Natural killer cell treated with Interleukin-12 subunit alpha and Interleukin-12 subunit beta and Interleukin-15 and Interleukin-18, amount 100 ng/mL, for 72 hours (primary cell): Measurements from ENCODE around the gene YIPF3. TPM values are rescaled to one million over a fixed set of nuclear protein-coding genes. Genes with fewer than 3 reads are reported as not detected.
A peak's percentile ranks its signal among the peaks of the same experiment; 100 is the strongest.
"Not testable (repeated sequence)": the region's sequence is repeated elsewhere in the genome, so short reads cannot be mapped to it uniquely, and the experiment has no call there.

Experiments
- ATAC-seq, 2 donors: fragments of 150-1000 bp; cut with Tn5 transposase in 1 of 2; sonication (Bioruptor Pico), chemical (Tn5 transposase) in 1 of 2; 2 replicates each; pipeline ENCODE4 v1.10.0; 2021
- DNase-seq: peaks from one replicate; pipeline ENCODE4 v3.0.0; 2022; ENCODE audit warnings: low spot score
- H3K27ac Mint-ChIP-seq, 2 donors: 1 replicate in 1 of 2; 2 replicates in 1 of 2; pipeline ENCODE4 v1.8.0; 2022; ENCODE audit warnings: mixed read lengths in 2 of 2, mild to moderate bottlenecking in 1 of 2, moderate library complexity in 1 of 2
- H3K27me3 Mint-ChIP-seq, 2 donors: 1 replicate in 1 of 2; 2 replicates in 1 of 2; pipeline ENCODE4 v1.8.0; 2022; ENCODE audit warnings: mixed read lengths in 2 of 2
- H3K36me3 Mint-ChIP-seq: one replicate; pipeline ENCODE4 v1.8.0; 2022; ENCODE audit warnings: mixed read lengths
- H3K4me1 Mint-ChIP-seq, 2 donors: 1 replicate in 1 of 2; 2 replicates in 1 of 2; pipeline ENCODE4 v1.8.0; 2022; ENCODE audit warnings: low read depth in 2 of 2, mixed read lengths in 2 of 2, mild to moderate bottlenecking in 1 of 2
- H3K4me3 Mint-ChIP-seq: one replicate; pipeline ENCODE4 v1.8.0; 2022; ENCODE audit warnings: mixed read lengths
- H3K9me3 Mint-ChIP-seq: 2 replicates; pipeline ENCODE4 v1.8.0; 2022; ENCODE audit warnings: mixed read lengths
- total RNA-seq, 2 donors: library from RNA; stranded (reverse); gene quantifications; one replicate each; pipeline ENCODE4 v1.2.3, GENCODE V29; 2022

The YIPF3 gene
- total RNA-seq, 2 donors from 2014 or later, result 53.8 to 69.9 TPM

- Mint-ChIP-seq H3K27ac (no peak overlapping the region), H3K36me3 (no peaks in the 10 kb centered on the region)
These were observed 11.0 kb downstream of the YIPF3 start for GRCh38 chr6:43505718-43506117.

GRCh38 chr6:43504756-43505593 is 11.8 kb downstream of the YIPF3 start:
- H3K27ac Mint-ChIP-seq, result no peak overlapping the region

More at GRCh38 chr6:43505718-43506117, 11.0 kb downstream of the YIPF3 start:
- DNase-seq (no peak), ATAC-seq (no peak)
- no peaks in the 10 kb centered on the region for H3K9me3 Mint-ChIP-seq
- peaks cover 13 to 16% of the 10 kb centered on the region in 2 donors for H3K4me1 Mint-ChIP-seq
- peaks cover 12 to 14% of the 10 kb centered on the region in 2 donors for H3K27me3 Mint-ChIP-seq
- H3K4me3 Mint-ChIP-seq, result no peak overlapping the region

GRCh38 chr6:43503443-43503842 is 13.3 kb downstream of the YIPF3 start:
- no peak overlapping the region for H3K27ac Mint-ChIP-seq
- no peaks in the 10 kb centered on the region for H3K36me3 Mint-ChIP-seq
- H3K4me3 Mint-ChIP-seq, result no peak overlapping the region
- peaks cover under 1 to 5% of the 10 kb centered on the region in 2 donors for H3K27me3 Mint-ChIP-seq
- peaks cover 4 to 8% of the 10 kb centered on the region in 2 donors for H3K4me1 Mint-ChIP-seq
- no peak for DNase-seq
- no peak for ATAC-seq
- no peaks in the 10 kb centered on the region for H3K9me3 Mint-ChIP-seq

More at GRCh38 chr6:43504756-43505593, 11.8 kb downstream of the YIPF3 start:
- H3K9me3 Mint-ChIP-seq, result no peaks in the 10 kb centered on the region
- H3K4me3 Mint-ChIP-seq, result no peak overlapping the region
- H3K4me1 Mint-ChIP-seq, result peaks cover 13 to 15% of the 10 kb centered on the region in 2 donors
- DNase-seq, result no peak
- no peaks in the 10 kb centered on the region for H3K36me3 Mint-ChIP-seq
- ATAC-seq, result no peak
- peaks cover 12 to 14% of the 10 kb centered on the region in 2 donors for H3K27me3 Mint-ChIP-seq

GRCh38 chr6:43502666-43503065 is 14.1 kb downstream of the YIPF3 start:
- no peak overlapping the region for H3K4me3 Mint-ChIP-seq
- H3K27ac Mint-ChIP-seq, result no peak overlapping the region
- peaks cover 3 to 7% of the 10 kb centered on the region in 2 donors for H3K4me1 Mint-ChIP-seq
- no peak for DNase-seq
- no peaks in the 10 kb centered on the region for H3K27me3 Mint-ChIP-seq
- ATAC-seq, result no peak
- H3K36me3 Mint-ChIP-seq, result no peaks in the 10 kb centered on the region
- H3K9me3 Mint-ChIP-seq, result no peaks in the 10 kb centered on the region

- H3K27ac Mint-ChIP-seq, result no peak overlapping the region
- H3K27me3 Mint-ChIP-seq, result no peaks in the 10 kb centered on the region
These were observed 15.8 kb downstream of the YIPF3 start for GRCh38 chr6:43500921-43501320.

GRCh38 chr6:43499028-43499815 is 17.5 kb downstream of the YIPF3 start:
- Mint-ChIP-seq H3K4me1 (peaks cover 10 to 14% of the 10 kb centered on the region in 2 donors), H3K4me3 (no peak overlapping the region), H3K36me3 (no peaks in the 10 kb centered on the region), H3K9me3 (no peaks in the 10 kb centered on the region), H3K27ac (no peak overlapping the region), H3K27me3 (no peaks in the 10 kb centered on the region)
- DNase-seq, result no peak
- no peak for ATAC-seq

More at GRCh38 chr6:43500921-43501320, 15.8 kb downstream of the YIPF3 start:
- Mint-ChIP-seq H3K9me3 (no peaks in the 10 kb centered on the region), H3K36me3 (no peaks in the 10 kb centered on the region), H3K4me3 (no peak overlapping the region), H3K4me1 (peaks cover 0 to 3% of the 10 kb centered on the region in 2 donors)
- DNase-seq, result no peak
- no peak for ATAC-seq

- H3K27me3 Mint-ChIP-seq, H3K27ac Mint-ChIP-seq, H3K4me3 Mint-ChIP-seq, H3K9me3 Mint-ChIP-seq, H3K36me3 Mint-ChIP-seq, ATAC-seq, DNase-seq: not testable (repeated sequence)
- peaks cover 12 to 20% of the 10 kb centered on the region in 2 donors for H3K4me1 Mint-ChIP-seq
These were observed 18.4 kb downstream of the YIPF3 start for GRCh38 chr6:43498291-43498690.

GRCh38 chr6:43497689-43498088 is 19.0 kb downstream of the YIPF3 start:
- no peaks in the 10 kb centered on the region for H3K27me3 Mint-ChIP-seq

GRCh38 chr6:43497129-43497396 is 19.7 kb downstream of the YIPF3 start:
- H3K4me3 Mint-ChIP-seq, result no peak overlapping the region
- H3K36me3 Mint-ChIP-seq, result no peaks in the 10 kb centered on the region
- H3K27me3 Mint-ChIP-seq, result no peaks in the 10 kb centered on the region
- H3K4me1 Mint-ChIP-seq, result peaks cover 22 to 27% of the 10 kb centered on the region in 2 donors
- DNase-seq (no peak), ATAC-seq (no peak)
- peak overlapping the region in 1 of 2 donors; percentile 66 for H3K27ac Mint-ChIP-seq
- no peaks in the 10 kb centered on the region for H3K9me3 Mint-ChIP-seq

More at GRCh38 chr6:43497689-43498088, 19.0 kb downstream of the YIPF3 start:
- DNase-seq (no peak), ATAC-seq (no peak)
- Mint-ChIP-seq H3K4me1 (peaks cover 18 to 23% of the 10 kb centered on the region in 2 donors), H3K36me3 (no peaks in the 10 kb centered on the region), H3K4me3 (no peak overlapping the region), H3K27ac (peak overlapping the region in 1 of 2 donors; percentile 66), H3K9me3 (no peaks in the 10 kb centered on the region)

GRCh38 chr6:43496370-43497128 is 20.2 kb downstream of the YIPF3 start:
- DNase-seq (no peak), ATAC-seq (no peak)
- Mint-ChIP-seq H3K4me1 (peaks cover 22 to 27% of the 10 kb centered on the region in 2 donors), H3K9me3 (no peaks in the 10 kb centered on the region), H3K27me3 (no peaks in the 10 kb centered on the region), H3K27ac (no peak overlapping the region), H3K36me3 (no peaks in the 10 kb centered on the region), H3K4me3 (no peak overlapping the region)

- ATAC-seq, result peak; percentile 39 to 63
- no peaks in the 10 kb centered on the region for H3K36me3 Mint-ChIP-seq
- peak overlapping the region; percentile 66 for H3K4me3 Mint-ChIP-seq
- no peaks in the 10 kb centered on the region for H3K27me3 Mint-ChIP-seq
- H3K4me1 Mint-ChIP-seq, result peaks cover 22 to 27% of the 10 kb centered on the region in 2 donors
- H3K9me3 Mint-ChIP-seq, result no peaks in the 10 kb centered on the region
- DNase-seq, result no peak
- no peak overlapping the region for H3K27ac Mint-ChIP-seq
These were observed 21.3 kb downstream of the YIPF3 start for GRCh38 chr6:43495409-43495941.

- no peak for DNase-seq
- Mint-ChIP-seq H3K4me3 (peak overlapping the region; percentile 66), H3K36me3 (no peaks in the 10 kb centered on the region)
These were observed 22.0 kb downstream of the YIPF3 start for GRCh38 chr6:43494766-43495165.

GRCh38 chr6:43494321-43494720 is 22.4 kb downstream of the YIPF3 start:
- no peak overlapping the region for H3K4me3 Mint-ChIP-seq

More at GRCh38 chr6:43494766-43495165, 22.0 kb downstream of the YIPF3 start:
- Mint-ChIP-seq H3K9me3 (no peaks in the 10 kb centered on the region), H3K4me1 (peaks cover 22 to 32% of the 10 kb centered on the region in 2 donors), H3K27ac (no peak overlapping the region), H3K27me3 (no peaks in the 10 kb centered on the region)
- ATAC-seq, result no peak

More at GRCh38 chr6:43494321-43494720, 22.4 kb downstream of the YIPF3 start:
- ATAC-seq (no peak), DNase-seq (no peak)
- Mint-ChIP-seq H3K27me3 (no peaks in the 10 kb centered on the region), H3K9me3 (no peaks in the 10 kb centered on the region), H3K36me3 (no peaks in the 10 kb centered on the region), H3K27ac (no peak overlapping the region), H3K4me1 (peaks cover 22 to 30% of the 10 kb centered on the region in 2 donors)
